Sciatic nerve (tissue), 2 donors: Measurements from ENCODE around the gene ZNF558. TPM values are rescaled to one million over a fixed set of nuclear protein-coding genes. Genes with fewer than 3 reads are reported as not detected.

Experiments used
- ATAC-seq: fragments of 200-7000 bp; cut with Tn5 transposase; one replicate; pipeline ENCODE4 v1.9.1; 2020; ENCODE audit warnings: mild to moderate bottlenecking, moderate library complexity
- DNase-seq: peaks from one replicate; pipeline ENCODE4 v3.0.0-alpha.2; 2020; ENCODE audit warnings: low spot score
- intact Hi-C: fragments of 100-400 bp; cut with DNase I; formaldehyde crosslinking; loops from one replicate; pipeline ENCODE4 v1.14.2; 2022
- total RNA-seq: library from RNA; stranded (reverse); fragmentation: NEBNext Ultra II Directional; extraction: Animal tissue kit (Norgen Biotek cat#: 25700); gene quantifications from one replicate; pipeline ENCODE4 v1.2.1, GENCODE V29; 2021
- donor health status: DM: no; HTN: no; CAD: no.
- donor health status: DM: no; HTN: no; CAD: no.

Gene ZNF558
- 35.0 TPM for total RNA-seq

DNA sequence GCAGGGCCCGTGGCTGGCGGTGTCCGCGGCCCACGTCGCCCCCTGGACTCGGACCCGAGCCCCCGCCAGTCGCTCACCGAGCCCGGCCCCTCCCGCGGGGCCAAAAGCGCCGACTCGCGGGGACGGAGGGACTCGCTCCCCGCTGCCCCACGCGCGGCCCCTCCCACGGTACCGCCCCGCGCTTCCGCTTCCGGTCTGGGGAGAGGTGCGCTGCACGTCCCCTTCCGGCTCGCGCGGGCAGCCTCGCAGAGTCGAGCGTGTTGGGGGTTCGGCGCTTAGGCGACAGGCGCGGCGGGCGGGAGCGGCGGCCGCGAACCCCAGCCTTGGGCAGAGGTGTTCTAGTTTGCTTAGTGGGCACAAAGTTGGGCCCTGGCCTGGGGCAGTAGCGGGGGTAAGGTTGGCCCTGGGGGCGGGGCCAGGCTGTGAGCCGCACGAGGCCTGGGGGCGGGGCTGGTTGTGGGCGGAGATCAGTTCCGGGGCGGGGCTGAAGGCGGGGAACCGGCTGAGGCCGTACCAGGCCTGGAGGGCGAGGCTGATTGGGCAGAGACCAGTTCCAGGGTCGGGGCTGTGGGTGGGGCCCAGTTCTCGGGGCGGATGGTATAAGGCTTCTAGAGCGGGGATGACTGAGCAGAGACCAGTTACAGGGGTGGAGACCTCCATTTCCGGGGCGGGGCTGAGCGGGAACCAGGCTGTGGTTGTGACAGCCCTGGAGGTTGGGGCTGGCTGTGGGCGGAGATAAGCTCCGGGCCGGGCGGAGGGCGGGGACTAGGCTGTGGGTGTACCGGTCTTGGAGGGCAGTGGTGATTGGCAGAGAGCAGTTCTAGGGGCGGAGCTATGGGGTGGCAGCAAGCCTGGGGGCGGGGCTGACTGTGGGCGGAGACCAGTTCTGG lies at the start of gene ZNF558, which contains the start of gene MBD3L1:
Gene ZNF558 (minus strand): TSS at position 173 of the 890 bp plus-strand sequence. CDS start 9,645 bp downstream, outside the sequence.
Gene MBD3L1 (plus strand): TSS at position 246 of the 890 bp plus-strand sequence. CDS start 10,302 bp downstream, outside the sequence.
- peak; percentile 99 for DNase-seq
- ATAC-seq = peak; percentile 98
- intact Hi-C loops = no loop called here

DNA sequence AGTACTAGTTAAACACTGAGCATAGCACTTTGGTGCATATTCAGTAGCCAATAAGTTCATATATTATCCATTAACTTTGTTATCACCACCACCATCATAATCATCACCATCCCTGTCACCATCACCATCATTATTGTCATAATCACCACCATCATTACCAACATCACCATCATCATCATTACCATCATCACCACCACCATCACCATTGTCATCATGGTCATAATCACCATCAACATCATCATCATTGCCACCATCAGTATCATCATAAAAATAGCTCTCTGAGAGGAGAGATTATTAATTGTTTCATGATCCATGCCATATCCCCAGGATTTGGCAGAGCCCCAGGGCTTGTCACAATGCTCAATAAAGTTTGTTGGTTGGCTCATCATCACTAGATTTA lies 49.4 kb upstream of the ZNF558 start:
- no peak for DNase-seq
- ATAC-seq = no peak
- intact Hi-C loops = no loop called here

DNA sequence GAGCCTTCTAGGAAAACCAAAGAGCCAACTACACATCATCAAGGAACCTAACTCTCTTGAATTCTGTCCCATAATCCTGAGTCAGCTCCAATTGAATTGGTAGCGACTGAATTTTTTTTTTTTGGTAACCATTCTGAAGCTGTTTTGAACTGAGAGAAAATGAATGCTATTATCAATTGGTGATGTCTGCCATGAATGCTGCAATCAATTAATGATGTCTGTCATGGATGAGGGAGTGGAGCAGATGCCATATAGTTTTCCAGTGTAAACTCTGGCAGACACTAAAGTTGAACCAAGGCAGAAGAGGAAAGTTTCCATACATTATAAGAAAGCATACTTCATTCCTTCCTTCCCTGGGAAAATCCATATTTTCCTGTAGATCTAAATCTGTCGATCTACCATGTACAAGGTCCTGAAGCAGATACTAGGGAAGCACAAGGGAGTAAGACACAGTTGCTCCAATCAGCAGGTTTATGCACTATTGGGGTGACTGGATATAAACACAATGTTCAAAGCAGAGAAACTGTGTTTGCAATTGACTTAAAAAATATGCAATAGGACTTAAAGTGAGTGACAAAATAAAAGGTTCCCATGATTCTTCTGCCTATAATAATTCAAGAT lies 48.9 kb upstream of the ZNF558 start:
- intact Hi-C loops = no loop called here
- DNase-seq (no peak), ATAC-seq (no peak)

DNA sequence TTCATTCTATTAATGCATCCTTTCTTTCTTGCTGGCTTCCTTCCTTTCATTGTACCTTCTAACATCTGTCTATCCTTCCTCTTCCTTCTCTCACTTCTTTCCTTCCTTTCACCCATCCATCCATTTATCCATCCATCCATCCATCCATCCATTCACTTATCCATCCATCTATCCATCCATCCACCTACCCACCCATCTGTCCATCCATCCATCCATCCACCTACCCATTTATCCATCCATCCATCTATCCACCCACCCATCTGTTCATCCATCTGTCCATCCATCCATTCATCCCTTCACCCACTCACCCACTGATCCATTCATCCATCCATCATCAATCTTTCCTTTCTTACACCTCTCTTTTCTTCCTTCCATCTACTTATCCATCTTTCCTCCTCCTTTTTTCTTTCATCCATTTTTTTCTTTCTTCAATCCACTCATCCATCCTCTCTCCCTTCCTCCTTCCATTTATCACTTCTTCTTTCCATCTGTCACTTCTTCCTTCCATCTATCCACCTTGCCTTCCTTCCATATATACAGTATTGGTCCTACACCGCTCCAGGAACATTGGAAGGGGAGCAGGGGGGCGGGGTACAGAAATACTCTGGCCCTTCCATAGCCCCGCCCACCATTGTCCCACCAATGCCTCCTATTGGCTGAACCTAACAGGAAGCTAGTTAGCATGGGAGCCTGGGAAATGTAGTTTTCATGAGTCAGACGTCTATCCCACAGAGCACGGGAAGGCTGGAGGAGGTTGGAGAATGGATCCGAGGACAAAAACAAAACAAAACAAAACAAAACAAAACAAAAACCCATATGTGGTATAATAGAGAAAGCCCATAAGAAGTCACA lies 46.0 kb upstream of the ZNF558 start:
- ATAC-seq (no peak), DNase-seq (no peak)
- intact Hi-C loops = no loop called here

DNA sequence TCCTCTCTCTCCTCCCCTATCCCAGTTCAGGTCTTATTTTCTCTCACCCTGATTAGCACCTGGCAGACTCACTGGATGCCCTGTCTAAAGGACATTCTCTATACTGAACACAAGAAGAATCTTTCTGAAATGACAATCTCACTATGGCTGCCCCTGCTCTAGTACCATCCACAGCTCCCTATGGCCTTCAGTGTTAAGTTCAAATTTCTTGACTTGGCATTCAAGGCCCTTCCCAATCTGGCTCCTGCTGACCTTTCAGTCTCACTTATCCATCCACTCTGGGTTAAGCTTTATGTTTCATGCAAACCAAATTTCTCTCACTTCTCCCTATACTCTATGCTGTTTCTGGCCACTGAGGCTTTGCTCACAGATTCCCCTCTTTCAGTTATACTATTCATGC lies 34.2 kb upstream of the ZNF558 start:
- intact Hi-C loops = no loop called here
- DNase-seq (no peak), ATAC-seq (no peak)

DNA sequence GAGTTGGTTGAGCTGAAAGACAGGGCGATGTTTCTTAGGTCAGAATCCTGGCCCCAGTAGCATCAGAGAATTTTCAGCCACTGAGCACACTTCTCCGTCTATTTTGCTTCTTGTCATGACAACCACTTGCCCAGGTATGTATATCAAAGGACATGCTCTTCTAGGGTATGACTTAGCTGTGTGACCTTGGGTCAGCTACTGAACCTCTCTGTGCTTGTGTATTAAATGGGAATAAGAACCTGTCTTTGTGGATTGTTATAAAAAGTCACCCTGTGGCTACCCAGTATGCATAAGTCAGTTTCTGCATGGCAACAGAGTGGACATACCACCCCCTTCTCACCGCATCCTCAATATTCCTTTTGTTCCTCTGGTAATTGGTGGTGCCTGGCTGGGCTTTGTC lies 26.2 kb upstream of the ZNF558 start:
- no peak for DNase-seq
- ATAC-seq = no peak
- intact Hi-C loops = no loop called here

DNA sequence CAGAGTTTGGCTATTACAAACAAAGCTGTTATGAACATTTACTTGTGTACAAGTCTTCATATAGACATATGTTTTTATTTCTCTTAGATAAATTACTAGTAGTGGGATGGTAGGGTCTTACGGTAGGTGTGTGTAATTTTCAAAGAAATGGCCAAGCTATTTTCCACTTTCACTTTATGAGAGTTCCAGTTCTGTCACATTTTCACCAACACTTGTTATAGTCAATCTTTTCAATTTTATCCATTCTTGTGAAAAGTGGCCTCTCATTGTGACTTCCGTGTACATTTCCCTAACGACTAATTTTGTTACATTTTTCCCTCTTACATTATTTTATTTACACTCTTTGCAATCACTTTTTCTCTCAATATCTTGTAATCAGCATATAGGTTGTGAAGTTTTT lies 18.4 kb upstream of the ZNF558 start:
- no peak for ATAC-seq
- intact Hi-C loops = no loop called here
- DNase-seq = no peak

DNA sequence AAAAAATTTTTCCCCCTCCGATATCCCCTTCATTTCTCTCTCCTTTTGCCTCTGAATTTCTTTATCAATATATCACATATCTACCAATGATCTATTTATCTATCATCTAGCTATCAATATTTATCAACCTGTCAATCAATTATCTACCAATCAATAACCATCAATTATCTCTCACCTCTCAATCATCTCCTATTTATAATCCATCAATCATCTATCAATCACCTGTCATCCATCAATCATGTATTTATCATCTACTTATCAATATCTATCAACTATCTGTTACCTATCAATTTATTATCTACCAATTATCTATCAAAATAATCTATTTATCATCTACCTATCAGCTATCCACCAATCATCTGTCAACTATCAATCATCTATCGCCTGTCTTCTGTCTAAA lies 17.1 kb upstream of the ZNF558 start:
- DNase-seq (no peak), ATAC-seq (no peak)
- intact Hi-C loops = no loop called here

DNA sequence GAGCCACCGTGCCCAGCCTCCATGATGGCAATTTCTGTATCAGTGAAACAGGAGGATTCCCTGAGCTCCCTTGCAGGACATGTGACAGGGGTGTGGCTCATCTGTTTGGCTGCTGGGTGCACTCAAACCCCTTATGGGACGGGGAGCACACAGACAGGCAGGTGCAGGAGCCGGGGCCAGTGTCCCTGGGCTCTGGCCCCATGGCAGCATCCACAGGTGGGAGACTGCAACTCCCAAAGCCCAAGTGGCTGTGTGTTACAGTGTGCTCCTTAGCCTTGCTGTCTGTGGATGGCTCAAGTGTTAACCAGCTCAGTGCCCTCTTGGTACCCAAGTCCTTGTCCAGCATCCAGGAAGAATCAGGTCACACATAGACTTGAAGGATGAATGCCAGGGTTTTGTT lies 14.7 kb upstream of the ZNF558 start:
- ATAC-seq = no peak
- intact Hi-C loops = no loop called here

DNA sequence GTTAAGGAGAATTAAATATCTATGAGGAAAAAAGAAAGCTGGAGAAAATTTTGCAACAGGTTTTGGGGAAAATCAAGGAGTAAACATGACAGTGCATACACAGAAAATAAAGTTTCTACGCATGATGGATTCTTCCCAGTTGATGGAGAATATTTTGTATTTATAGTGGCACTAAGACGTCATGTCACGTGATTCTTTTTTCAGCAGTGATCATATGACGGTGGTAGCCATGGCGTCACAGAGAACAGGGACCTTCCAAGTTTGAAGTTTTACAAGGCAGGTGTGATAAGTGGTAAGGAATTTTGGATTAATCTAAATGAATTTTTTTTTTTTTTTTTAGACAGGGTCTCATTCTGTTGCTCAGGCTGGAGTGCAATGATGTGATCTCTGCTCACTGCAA lies 8.6 kb upstream of the ZNF558 start:
- DNase-seq (no peak), ATAC-seq (no peak)
- intact Hi-C loops = no loop called here

More for the DNA sequence above, 14.7 kb upstream of the ZNF558 start:
- DNase-seq = no peak

DNA sequence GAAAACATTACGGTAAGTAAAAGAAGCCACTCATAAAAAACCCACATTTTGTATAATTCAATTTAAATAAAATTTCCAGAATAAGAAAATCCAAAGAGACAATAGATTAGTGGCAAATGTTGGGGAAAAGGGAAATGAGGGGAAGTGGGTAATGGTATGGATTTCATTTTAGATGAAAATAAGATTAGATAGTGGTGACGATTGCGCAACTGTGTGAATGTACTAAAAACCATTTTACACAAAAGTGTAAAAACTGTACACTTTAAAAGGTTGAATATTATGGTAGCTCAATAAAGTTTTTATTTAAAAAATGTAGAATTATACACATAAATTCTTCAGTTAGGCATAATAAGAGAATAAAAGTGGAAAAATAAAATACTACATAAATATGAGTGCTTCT lies 3.8 kb upstream of the ZNF558 start:
- DNase-seq (no peak), ATAC-seq (no peak)
- intact Hi-C loops = no loop called here

DNA sequence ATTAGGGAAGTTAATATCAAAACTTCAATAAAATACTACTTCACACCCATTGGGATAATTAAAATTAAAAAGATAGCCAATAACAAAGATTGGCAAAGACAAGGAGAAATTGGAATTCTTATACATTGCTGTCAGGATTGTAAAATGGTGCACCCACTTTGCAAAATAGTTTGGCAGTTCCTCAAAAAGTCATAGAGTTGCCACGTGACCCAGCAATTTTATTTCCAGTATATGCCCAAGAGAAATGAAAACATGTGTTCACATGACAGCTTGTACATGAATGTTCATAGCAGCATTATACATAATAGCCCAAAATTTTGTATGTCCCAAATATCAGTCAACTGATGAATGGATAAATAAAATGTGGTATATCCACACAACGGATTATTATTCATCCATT lies 3.3 kb upstream of the ZNF558 start:
- intact Hi-C loops = no loop called here
- ATAC-seq (no peak), DNase-seq (no peak)

DNA sequence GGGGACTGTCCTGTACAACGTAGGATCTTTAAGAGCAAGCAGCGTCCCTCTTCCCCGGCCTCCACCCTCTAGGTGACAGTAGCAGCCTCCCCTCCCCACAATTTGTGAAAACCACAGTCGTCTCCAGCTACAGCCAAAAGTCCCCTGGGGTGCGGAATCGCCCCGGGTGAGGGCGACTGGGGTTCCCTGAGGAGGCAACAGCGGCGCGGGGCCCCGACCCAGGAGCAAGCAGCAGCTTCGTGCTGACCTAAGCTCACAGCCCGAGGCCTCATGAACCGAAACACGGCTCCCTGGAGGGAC lies 322 bp downstream of the ZNF558 start:
- DNase-seq (no peak), ATAC-seq (no peak)
- intact Hi-C loops = no loop called here

DNA sequence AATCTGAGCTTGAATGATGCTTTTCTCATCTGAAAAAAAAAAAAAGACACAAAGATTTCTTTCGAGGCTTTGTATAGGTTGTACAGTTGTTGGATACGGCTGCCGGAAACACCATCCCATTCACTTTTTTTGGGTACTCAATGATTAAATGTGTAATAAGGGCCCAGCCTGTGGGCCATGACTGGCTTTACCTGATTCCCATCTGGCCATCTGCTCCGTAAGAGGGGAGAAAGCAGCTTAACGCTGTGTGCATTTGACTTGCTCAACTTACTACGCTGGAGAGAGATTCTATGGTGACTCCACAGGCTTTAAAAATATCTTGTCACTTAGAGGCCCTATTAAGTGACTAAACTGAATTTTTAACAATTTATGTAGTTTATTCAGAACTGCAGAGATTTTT lies 731 bp downstream of the ZNF558 start:
- ATAC-seq (no peak), DNase-seq (no peak)
- intact Hi-C loops = no loop called here

DNA sequence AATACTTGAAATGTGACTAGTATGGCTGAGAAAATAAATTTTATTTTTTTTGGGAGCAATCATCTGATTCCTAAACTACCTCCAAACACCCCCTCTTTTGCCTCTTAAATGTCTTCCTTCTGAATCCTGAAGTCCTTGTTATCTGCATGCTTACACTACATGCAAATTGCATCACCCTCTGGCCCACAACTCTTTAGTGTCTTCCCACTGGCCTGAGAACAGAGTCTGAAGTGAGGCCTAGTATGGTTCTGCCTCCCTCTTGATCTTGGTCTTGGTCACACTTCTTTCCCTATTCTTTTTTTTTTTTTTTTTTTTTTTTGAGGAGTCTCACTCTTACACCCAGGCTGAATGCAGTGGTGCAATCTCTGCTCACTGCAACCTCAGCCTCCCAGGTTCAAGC lies 4.8 kb downstream of the ZNF558 start:
- intact Hi-C loops = no loop called here
- ATAC-seq = no peak
- no peak for DNase-seq

DNA sequence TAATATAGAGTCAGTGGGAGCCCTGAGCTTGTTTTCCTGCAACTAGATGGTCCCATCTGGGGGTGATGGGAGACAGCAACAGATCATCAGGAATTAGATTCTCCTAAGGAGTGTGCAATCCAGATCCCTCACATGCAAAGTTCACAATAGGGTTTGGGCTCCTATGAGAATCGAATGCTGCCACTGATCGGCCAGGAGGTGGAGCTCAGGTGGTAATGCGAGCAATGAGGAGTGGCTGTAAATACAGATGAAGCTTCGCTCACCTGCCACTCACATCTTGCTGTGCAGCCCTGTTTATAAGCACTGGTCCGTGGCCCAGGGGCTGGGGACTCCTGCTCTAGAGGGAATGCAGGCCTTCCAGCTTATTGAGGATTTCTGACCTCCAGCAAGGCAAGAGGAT lies 5.7 kb downstream of the ZNF558 start:
- intact Hi-C loops = no loop called here
- ATAC-seq (no peak), DNase-seq (no peak)

DNA sequence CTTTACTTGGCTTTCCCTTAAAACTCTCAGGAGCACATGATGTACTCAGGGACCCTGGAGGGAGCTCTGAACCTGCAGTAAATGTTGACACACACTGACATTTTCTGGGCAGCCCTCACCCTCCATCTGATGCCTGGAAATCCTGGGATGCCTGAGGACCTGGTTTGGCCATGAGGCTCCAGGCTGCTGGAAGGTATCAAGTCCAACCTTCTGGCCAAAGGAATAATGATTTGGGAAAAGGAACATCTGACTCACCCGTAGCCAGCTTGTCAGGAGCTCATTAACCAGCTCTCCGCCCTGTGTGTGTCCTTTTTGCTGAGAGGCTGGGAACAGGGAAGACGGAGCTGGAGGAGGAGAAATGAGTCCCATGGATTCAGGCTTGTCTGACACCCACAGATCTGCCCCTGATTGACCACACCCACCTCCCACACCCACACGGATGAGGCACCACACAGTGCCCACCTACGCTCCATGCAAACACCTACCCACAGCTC lies 10.3 kb downstream of the ZNF558 start:
- DNase-seq (no peak), ATAC-seq (no peak)
- intact Hi-C loops = no loop called here

DNA sequence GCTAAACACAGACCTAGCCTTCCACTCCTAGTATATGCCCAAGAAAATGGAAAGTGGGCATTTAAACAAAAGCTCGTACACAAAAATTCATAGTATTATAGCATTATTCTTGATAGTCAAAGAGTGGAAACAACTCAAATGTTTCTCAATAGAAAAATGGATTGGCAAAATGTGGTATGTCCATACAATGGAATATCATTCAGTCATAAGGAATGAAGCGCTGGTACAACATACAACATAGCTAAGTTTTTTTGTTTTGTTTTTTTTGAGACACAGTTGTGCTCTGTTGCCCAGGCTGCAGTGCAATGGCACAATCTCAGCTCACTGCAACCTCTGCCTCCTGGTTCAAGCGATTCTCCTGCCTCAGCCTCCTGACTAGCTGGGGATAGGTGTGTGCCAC lies 11.9 kb downstream of the ZNF558 start:
- ATAC-seq (no peak), DNase-seq (no peak)
- intact Hi-C loops = no loop called here

DNA sequence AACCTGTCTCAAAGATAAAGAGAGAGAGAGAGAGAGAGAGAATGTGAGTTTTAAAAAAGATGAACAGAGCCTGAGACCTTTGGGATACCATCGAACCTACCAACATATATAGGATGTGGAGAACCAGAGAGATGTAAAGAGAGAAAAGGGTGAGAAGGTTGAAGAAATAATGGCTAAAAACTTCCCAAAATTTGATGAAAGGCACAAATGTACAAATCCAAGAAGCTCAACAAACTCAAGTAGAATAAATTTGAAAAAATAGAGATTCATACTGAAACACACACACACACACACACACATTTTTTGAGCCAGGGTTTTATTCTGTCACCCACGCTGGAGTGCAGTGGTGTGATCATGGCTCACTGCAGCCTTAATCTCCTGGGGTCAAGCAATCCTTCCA lies 16.3 kb downstream of the ZNF558 start:
- no peak for DNase-seq
- ATAC-seq = no peak
- intact Hi-C loops = no loop called here

DNA sequence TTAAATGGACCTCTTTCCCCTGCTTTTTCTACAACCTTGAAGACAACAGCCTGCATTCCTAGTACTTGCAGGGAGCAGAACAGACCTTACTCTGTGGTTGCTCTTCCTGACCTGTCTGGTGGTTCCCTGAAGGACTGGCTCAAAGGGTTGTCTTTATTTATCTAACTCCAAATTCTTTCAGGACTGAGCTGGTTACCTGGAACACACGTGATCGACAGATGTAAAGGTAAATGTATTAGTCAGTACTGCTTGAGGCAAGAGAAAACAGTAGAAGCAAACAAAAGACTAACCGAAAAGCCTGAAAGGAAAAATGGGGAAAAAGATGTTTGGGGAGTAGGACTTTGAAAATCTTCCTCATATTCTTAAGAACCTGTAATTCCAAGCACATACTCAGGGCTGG lies 17.9 kb downstream of the ZNF558 start:
- intact Hi-C loops = no loop called here
- ATAC-seq (no peak), DNase-seq (no peak)
